ENCODE results near the gene PPP1R12B. TPM values are rescaled to one million over a fixed set of nuclear protein-coding genes. Genes with fewer than 3 reads are reported as not detected.

The PPP1R12B gene, protein sequence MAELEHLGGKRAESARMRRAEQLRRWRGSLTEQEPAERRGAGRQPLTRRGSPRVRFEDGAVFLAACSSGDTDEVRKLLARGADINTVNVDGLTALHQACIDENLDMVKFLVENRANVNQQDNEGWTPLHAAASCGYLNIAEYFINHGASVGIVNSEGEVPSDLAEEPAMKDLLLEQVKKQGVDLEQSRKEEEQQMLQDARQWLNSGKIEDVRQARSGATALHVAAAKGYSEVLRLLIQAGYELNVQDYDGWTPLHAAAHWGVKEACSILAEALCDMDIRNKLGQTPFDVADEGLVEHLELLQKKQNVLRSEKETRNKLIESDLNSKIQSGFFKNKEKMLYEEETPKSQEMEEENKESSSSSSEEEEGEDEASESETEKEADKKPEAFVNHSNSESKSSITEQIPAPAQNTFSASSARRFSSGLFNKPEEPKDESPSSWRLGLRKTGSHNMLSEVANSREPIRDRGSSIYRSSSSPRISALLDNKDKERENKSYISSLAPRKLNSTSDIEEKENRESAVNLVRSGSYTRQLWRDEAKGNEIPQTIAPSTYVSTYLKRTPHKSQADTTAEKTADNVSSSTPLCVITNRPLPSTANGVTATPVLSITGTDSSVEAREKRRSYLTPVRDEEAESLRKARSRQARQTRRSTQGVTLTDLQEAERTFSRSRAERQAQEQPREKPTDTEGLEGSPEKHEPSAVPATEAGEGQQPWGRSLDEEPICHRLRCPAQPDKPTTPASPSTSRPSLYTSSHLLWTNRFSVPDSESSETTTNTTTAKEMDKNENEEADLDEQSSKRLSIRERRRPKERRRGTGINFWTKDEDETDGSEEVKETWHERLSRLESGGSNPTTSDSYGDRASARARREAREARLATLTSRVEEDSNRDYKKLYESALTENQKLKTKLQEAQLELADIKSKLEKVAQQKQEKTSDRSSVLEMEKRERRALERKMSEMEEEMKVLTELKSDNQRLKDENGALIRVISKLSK
- 2.4 and 8.7 TPM in 2 replicates for total RNA-seq

DNA sequence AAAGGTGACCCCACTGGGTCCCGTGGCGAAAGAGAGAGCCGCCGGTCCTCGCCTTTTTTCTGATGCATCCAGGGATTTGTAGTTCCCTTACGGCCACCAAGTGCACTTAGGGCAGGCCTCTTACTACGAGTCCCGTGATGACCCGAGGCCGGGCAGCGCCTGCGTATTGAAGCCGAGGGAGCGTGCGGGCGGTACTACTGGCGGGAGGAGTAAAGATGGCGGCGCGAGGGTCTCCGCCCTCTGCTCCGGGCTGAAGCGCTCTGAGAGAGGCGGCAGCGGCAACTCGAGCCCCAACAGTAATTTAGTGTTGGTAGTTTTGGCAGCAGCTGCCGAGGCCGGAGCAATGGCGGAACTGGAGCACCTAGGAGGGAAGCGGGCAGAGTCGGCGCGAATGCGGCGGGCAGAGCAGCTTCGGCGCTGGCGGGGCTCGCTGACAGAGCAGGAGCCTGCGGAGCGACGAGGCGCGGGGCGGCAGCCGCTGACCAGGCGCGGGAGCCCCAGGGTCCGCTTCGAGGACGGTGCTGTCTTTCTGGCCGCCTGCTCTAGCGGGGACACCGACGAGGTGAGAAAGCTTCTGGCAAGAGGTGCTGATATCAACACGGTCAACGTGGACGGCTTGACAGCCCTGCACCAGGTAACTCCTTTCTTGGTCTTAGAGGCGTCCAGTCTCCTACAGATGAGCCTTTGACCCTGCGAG, at the start of gene PPP1R12B:
TSS of gene PPP1R12B (plus strand) at position 191 of the 697 bp plus-strand sequence. CDS start at position 344, 153 bp downstream.
- DNase-seq (ENCODE audit: low read depth in 2 of 2), result peak; percentile 97 to 99

DNA sequence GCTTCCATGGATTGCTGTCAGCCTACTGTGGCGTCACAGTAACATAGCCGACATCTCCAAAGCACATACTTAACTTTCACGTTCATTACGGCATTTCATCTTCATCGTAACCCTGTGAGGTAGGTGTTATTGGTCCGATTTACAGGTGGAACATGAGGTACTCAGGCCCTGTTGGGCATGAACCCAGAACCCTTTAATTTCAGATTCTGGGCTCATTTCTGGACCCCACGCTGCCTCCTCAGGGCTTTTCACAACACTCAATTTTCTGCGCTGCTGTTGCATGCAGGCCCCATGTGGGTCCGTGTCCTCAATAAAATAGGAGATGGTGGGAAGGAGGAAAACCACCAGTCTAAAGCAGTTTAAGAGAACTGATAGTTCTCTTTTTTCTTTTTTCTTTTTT, 46.3 kb upstream of the PPP1R12B start:
- DNase-seq (ENCODE audit: low read depth in 2 of 2), result no peak

DNA sequence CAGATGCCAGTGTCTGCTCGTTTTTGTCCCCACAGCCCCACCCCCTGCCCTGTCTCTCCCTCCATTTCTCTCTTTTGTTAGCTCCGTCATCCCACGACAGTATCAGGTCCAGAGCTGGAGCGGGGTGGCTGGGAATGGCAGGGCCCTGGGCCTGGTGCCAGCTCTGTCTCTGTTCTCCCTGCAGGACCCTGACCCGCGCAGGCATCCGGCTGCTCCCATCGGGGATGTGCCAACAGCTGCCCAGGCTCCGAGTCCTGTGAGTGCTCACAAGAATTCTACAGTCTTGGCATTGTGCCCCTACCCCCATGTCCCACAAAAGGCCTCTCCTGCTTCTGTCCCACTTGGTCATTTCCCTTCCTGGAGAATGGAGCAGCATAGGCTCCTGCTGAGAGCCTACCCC, 44.1 kb upstream of the PPP1R12B start:
- DNase-seq (ENCODE audit: low read depth in 2 of 2), result no peak

DNA sequence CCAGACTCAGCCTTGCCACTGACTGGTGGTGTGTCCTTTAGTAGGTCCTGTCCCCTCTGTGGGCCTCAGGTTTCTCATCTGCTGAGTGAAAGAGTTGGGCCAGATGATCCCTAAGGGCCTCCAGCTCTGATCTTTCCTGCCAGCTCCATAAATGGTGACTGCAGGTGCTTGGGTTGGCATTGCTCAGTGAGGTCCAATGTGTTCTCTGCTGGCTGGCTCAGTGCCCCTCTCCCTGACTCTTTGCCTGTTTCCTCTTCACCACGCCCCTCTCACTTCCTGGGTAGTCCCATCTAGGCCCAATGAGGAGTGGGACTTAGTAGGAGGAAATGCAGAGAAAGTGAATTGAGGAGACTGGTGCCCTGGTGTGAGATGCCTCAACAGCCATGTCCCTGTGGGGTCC, 43.3 kb upstream of the PPP1R12B start:
- no peak for DNase-seq (ENCODE audit: low read depth in 2 of 2)

DNA sequence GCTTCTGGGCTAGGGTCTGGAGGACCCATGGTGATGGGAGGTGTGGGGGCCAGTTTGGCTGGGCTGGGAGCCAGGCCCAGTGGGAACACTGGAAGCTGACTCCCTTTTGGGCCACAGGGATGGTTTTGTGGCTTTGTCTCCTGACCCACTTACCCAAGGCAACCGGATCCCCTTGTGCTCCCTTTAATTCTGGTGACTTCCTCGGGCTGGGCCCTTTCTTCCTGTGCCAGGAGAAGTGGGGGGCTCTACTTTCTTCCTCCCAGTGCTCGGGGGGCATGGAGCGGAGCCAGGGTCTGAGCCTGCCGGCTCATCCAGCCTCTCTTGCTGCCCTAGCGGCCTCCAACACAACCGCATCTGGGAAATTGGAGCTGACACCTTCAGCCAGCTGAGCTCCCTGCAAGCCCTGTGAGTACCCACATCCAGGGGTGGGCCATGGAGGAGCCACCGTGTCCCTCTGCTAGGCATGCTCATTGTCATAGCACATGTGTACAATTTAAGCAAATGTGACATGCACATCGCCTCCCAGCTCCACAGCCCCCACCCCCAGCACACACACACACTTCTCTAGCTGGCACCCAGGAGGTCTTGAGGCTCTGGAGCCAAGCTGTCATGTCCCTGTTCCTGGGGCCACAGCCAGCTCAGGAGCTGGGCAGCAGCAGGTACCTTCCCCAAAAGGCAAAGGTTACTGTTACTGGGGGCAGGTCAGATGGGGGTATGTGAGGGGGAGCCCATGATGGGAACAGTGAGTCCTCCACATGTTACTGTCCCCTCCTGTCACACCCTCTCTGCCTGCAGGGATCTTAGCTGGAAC, 41.8 kb upstream of the PPP1R12B start:
- no peak for DNase-seq (ENCODE audit: low read depth in 2 of 2)

DNA sequence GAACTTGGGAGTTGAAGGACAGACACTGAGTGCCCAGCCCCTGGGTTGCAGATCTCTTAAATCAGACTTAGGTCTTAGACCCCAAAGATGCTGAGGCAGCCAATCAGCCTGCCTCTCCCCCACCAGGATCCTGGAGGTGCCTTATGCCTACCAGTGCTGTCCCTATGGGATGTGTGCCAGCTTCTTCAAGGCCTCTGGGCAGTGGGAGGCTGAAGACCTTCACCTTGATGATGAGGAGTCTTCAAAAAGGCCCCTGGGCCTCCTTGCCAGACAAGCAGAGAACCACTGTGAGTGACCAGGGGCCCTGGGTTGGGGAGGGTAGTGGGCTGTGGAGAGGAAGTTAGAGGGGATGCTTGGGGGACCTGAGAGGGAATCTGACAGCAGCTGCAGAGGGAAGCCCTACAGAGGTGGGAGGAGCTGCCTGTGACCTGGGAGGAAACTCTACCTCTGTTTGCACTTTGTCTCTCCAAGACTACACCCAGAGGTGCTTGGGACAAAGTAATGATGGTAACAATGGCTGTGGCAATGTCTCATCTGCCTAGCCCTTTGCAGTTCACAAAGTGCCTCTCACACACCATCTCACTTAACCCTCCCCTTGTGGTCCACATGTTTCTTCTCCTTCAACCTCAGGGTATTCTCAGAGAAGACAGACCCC, 38.3 kb upstream of the PPP1R12B start:
- no peak for DNase-seq (ENCODE audit: low read depth in 2 of 2)

DNA sequence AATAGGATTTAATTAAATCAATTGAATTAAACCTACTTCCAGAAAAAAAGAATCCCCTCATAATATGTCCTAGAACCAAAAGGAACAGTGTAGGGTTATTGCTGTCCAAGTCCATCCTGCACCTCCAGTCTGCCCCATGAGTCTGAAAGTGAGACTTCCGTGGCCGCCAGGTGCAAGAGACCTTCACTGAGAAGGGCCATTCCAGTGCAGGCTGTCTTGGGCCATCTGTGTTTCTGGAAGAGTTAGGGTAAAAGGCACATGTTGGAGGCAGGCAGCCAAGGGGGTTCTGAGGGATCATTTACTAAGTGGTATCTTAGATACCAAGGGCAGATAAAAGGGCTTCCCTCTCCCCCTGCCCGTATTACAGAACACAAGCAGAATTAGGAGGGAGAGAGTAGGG, 37.8 kb upstream of the PPP1R12B start:
- DNase-seq (ENCODE audit: low read depth in 2 of 2), result no peak

DNA sequence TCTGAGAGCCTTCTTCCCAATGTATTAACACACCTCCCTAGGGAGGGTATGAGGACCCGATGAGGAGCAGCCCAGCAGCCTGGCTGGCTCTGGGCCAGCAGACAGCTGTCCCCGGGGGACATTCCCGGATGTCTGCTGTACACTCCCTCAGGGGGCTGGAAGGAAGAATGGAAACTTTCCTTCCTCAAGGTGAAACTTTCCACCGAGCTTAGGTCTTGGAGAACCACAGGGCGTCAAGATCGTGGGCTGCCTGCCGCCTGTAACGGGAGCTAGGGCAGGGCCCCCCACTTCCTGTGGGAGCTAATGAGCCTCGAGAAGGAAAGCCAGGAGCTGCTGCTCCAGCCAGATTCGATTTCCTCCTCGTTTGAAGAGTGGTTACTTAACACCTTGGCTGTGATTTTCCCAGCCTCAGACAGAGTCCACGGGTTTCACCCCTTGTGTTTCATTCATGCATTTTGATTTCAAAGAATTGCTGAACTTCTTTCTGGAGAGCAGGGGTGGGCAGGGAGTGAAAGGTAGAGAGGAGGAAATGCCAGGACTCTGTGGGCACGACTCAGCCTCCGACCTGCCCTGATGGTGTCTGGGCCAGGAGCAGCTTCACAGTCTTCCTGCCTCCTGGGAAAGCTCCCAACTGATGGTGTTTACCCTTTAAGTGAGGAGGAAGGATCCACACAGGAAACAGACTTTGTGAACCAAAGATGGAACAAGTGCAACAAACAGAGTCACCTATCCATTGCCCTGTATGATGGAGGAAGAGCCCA, 36.4 kb upstream of the PPP1R12B start:
- peak in 1 of 2 donors; percentile 17 for DNase-seq (ENCODE audit: low read depth in 2 of 2)

DNA sequence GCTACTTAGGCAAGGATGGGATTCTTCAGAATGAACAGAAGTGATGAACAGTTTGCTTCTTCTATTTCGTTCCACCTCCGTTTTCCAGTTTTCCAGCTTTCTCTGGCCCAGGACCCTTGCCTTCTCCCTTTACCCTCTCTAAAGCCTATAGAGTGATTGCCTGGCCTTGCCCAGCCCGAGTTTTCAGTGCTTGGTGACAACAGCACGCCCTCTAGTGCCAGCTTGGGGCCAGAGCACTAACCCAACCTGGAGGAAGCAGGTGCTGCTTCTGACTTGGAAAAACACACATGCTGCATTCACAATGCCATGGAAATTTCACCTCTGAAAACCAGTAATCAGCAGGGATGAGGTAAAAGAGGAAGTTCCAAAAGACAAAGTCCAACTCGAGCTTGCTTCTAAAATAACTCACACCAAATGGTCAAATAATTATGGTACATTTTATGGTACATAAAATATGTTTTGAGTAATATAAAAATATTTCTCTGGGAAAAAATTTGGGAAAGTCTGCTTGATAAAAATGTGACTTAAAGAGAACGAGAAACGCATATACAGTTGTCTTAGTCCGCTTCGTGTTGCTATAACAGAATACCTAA, 32.8 kb upstream of the PPP1R12B start:
- peak; percentile 74 to 81 for DNase-seq (ENCODE audit: low read depth in 2 of 2)

DNA sequence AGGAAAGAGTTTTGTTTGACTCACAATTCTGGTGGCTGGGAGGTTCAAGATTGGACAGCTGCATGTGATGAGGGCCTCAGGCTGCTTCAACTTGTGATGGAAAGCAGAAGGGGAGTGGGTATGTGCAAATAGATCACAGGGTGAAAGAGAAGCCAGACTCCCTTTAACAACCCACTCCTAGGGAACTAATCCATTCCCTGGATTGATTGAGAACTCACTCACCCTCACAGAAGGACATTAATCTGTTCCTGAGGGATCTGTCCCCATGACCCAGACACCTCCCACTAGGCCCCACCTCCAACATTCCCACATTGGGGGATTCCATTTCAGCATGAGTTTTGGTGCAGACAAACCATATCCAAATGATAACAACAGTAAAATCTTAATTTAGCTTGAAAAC, 32.3 kb upstream of the PPP1R12B start:
- DNase-seq (ENCODE audit: low read depth in 2 of 2), result no peak

DNA sequence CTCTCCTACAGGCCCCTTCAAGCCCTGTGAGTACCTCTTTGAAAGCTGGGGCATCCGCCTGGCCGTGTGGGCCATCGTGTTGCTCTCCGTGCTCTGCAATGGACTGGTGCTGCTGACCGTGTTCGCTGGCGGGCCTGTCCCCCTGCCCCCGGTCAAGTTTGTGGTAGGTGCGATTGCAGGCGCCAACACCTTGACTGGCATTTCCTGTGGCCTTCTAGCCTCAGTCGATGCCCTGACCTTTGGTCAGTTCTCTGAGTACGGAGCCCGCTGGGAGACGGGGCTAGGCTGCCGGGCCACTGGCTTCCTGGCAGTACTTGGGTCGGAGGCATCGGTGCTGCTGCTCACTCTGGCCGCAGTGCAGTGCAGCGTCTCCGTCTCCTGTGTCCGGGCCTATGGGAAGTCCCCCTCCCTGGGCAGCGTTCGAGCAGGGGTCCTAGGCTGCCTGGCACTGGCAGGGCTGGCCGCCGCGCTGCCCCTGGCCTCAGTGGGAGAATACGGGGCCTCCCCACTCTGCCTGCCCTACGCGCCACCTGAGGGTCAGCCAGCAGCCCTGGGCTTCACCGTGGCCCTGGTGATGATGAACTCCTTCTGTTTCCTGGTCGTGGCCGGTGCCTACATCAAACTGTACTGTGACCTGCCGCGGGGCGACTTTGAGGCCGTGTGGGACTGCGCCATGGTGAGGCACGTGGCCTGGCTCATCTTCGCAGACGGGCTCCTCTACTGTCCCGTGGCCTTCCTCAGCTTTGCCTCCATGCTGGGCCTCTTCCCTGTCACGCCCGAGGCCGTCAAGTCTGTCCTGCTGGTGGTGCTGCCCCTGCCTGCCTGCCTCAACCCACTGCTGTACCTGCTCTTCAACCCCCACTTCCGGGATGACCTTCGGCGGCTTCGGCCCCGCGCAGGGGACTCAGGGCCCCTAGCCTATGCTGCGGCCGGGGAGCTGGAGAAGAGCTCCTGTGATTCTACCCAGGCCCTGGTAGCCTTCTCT, 30.3 kb upstream of the PPP1R12B start:
- DNase-seq (ENCODE audit: low read depth in 2 of 2), result no peak

DNA sequence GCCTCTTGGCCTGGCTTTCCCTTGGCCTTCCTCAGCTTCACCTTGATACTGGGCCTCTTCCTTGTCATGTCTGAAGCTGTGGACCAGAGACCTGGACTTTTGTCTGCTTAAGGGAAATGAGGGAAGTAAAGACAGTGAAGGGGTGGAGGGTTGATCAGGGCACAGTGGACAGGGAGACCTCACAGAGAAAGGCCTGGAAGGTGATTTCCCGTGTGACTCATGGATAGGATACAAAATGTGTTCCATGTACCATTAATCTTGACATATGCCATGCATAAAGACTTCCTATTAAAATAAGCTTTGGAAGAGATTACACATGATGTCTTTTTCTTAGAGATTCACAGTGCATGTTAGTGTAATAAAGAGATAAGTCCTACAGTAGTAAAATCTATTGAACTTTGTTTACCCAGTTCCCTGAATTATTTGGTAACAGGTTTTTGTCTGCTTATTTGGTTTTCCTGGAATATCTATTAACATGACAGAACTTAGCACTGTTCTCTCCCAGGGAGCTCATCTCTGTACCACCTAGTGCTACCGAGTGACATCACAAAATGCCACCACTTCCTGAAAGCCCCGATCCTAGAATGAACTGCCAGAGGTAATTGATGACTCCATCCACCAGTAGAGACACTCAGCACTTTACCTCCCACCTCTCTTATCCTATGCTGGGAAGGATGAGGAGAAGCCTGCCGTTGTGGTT, 29.0 kb upstream of the PPP1R12B start:
- DNase-seq (ENCODE audit: low read depth in 2 of 2), result no peak

DNA sequence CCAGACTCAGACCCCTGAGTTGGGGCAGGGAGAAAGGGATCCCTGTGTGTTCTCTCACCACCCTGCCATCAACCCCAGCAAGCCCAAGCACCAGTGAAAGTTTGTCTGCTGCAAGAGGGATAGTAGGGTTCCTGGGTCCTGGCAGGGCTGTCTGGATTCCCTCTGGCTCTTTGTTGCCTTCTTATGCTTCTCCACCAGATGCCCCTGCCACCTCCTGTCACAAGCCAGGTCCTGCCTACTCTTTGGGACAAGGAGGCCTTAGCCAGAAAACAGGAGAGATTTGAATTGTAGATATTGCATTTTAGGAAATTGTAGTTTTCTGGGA, 28.5 kb upstream of the PPP1R12B start:
- DNase-seq (ENCODE audit: low read depth in 2 of 2), result no peak

DNA sequence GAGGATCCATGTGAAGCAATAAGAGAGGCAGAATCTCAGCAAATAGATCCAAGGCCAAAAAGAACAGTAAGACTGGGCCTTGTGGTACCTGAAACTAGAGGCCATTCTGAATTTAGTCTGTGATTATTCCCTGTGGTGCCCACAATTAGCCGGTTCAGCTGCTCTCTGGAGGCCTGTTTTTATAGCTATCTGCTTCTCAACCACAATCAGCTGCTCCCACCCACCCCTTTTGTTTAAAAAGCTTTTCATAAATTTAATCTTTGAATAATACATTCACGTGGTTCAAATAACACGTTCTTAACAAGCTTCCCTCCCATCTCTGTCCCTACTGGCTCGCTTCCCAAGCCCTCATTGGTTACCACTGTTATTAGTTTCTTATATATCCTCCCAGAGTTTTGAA, 24.8 kb upstream of the PPP1R12B start:
- no peak for DNase-seq (ENCODE audit: low read depth in 2 of 2)

DNA sequence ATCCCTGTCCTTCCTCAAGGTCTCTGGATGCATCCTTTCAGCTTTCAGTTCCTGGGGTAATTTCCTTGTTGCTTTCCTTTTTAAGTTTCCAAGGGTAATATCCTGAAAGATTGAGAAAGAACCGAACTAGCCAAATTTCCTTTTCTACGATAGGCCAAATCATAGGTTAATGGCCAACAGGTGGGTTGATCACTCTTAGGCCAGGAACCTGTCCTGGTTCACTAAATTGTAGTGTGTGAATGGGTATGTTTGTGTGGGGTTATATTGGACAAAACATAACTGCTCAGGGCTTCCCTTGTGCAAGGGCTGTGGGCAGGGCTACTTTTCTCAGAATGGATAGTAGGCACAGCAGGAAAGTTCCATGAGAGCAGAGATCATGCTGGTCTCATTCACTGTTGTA, 23.9 kb upstream of the PPP1R12B start:
- DNase-seq (ENCODE audit: low read depth in 2 of 2), result no peak

DNA sequence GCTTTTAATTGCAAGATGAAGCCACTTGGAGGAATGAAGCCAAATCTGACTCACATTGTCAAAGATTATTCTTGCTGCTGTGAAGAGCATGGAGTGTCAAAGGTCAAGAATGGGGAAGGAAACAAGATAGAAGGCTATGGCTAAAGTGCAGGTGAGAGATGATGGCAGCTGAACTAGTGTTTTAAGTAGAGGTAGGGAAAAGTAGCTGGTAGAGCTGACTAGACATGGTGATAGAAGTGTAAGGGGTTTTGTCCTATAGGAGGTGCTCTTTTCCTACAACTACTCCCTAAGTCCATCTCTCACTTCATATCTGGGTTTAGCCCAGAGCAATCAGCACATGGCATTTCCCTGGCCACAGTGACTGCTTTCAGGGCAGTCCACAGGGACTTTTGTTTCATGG, 18.6 kb upstream of the PPP1R12B start:
- no peak for DNase-seq (ENCODE audit: low read depth in 2 of 2)

DNA sequence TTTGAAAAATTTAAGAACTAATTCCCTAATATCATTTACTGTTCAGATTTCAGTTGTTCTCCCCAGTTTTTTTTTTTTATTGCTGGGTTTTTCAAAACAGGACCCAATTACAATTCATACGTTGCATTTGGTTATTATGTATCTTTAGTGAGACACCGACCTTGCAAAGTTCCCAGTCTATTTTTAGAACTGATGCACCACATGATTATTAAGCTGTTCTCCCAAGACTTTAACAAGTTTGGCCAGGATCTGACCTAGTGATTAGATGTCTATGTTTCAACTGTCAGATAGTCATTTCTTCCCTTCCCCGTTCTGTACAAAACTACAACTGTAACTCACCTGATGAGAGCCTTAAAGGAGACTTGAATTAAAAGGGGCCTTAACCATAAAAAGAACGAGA, 14.6 kb upstream of the PPP1R12B start:
- no peak for DNase-seq (ENCODE audit: low read depth in 2 of 2)
